Measurements from ENCODE around the gene MADCAM1.

Gene MADCAM1

GRCh38 chr19:469833-470232 is 26.5 kb upstream of the MADCAM1 start:
- H3K27me3 ChIP-seq (replicated peaks) = no peaks in the 10 kb centered on the region
- no peaks in the 10 kb centered on the region for H3K36me3 ChIP-seq (replicated peaks)
- no peak for DNase-seq
- H3K4me3 ChIP-seq (ENCODE audit: low read depth, low read length) = no peak overlapping the region
- H3K27ac ChIP-seq = no peak overlapping the region
- TF ChIP-seq CTCF (IDR thresholded peaks at IDR 0.05; ENCODE audit: low read depth, low read length, missing control alignments) = no peak
- in situ Hi-C loops (cut with HindIII; ENCODE audit: low pct_ligation_motif_present, low sequenced_read_pairs) = no loop called here

GRCh38 chr19:470701-471100 is 25.6 kb upstream of the MADCAM1 start:
- Histone ChIP-seq H3K27me3 (replicated peaks) (no peaks in the 10 kb centered on the region), H3K27ac (no peak overlapping the region), H3K36me3 (replicated peaks) (no peaks in the 10 kb centered on the region), H3K4me3 (ENCODE audit: low read depth, low read length) (no peak overlapping the region)
- in situ Hi-C loops (cut with HindIII; ENCODE audit: low pct_ligation_motif_present, low sequenced_read_pairs) = no loop called here
- no peak for TF ChIP-seq CTCF (IDR thresholded peaks at IDR 0.05; ENCODE audit: low read depth, low read length, missing control alignments)
- no peak for DNase-seq

GRCh38 chr19:472005-472858 is 24.1 kb upstream of the MADCAM1 start:
- no peak for TF ChIP-seq CTCF (IDR thresholded peaks at IDR 0.05; ENCODE audit: low read depth, low read length, missing control alignments)
- Histone ChIP-seq H3K27ac (no peak overlapping the region), H3K36me3 (replicated peaks) (no peaks in the 10 kb centered on the region), H3K4me3 (ENCODE audit: low read depth, low read length) (no peak overlapping the region), H3K27me3 (replicated peaks) (no peaks in the 10 kb centered on the region)
- DNase-seq = no peak
- in situ Hi-C loops (cut with HindIII; ENCODE audit: low pct_ligation_motif_present, low sequenced_read_pairs) = no loop called here

- no peak for TF ChIP-seq CTCF (IDR thresholded peaks at IDR 0.05; ENCODE audit: low read depth, low read length, missing control alignments)
- H3K27me3 ChIP-seq (replicated peaks) = no peaks in the 10 kb centered on the region
- no peak overlapping the region for H3K4me3 ChIP-seq (ENCODE audit: low read depth, low read length)
- in situ Hi-C loops (cut with HindIII; ENCODE audit: low pct_ligation_motif_present, low sequenced_read_pairs) = no loop called here
- H3K27ac ChIP-seq = no peak overlapping the region
- DNase-seq = no peak
- H3K36me3 ChIP-seq (replicated peaks) = no peaks in the 10 kb centered on the region
Measured at GRCh38 chr19:474126-475078, 21.9 kb upstream of the MADCAM1 start.

GRCh38 chr19:475360-475759 is 20.9 kb upstream of the MADCAM1 start:
- Histone ChIP-seq H3K27me3 (replicated peaks) (no peaks in the 10 kb centered on the region), H3K36me3 (replicated peaks) (no peaks in the 10 kb centered on the region), H3K27ac (no peak overlapping the region), H3K4me3 (ENCODE audit: low read depth, low read length) (no peak overlapping the region)
- no peak for TF ChIP-seq CTCF (IDR thresholded peaks at IDR 0.05; ENCODE audit: low read depth, low read length, missing control alignments)
- DNase-seq = no peak
- in situ Hi-C loops (cut with HindIII; ENCODE audit: low pct_ligation_motif_present, low sequenced_read_pairs) = no loop called here

Data from brain microvascular endothelial cell (primary cell).